Type B pancreatic cell (in vitro differentiated cells): ENCODE data around the gene ANKRD33B. TPM values are rescaled to one million over a fixed set of nuclear protein-coding genes. Genes with fewer than 3 reads are reported as not detected.

Experiments used
- DNase-seq: peaks from one replicate; pipeline ENCODE4 v3.0.0; 2021; ENCODE audit warnings: mixed read lengths; ENCODE audit not compliant: unreplicated experiment; ENCODE audit errors: extremely low spot score
- H3K27ac Mint-ChIP-seq: 2 replicates; pipeline ENCODE4 v1.8.0; 2021; ENCODE audit warnings: mild to moderate bottlenecking, mixed read lengths
- H3K27me3 Mint-ChIP-seq: 2 replicates; pipeline ENCODE4 v1.8.0; 2021; ENCODE audit warnings: mixed read lengths
- H3K36me3 Mint-ChIP-seq: 2 replicates; pipeline ENCODE4 v1.8.0; 2021; ENCODE audit warnings: mixed read lengths
- H3K4me1 Mint-ChIP-seq: one replicate; pipeline ENCODE4 v1.8.0; 2021; ENCODE audit warnings: mixed read lengths; ENCODE audit not compliant: unreplicated experiment
- H3K4me3 Mint-ChIP-seq: 2 replicates; pipeline ENCODE4 v1.8.0; 2021; ENCODE audit warnings: mild to moderate bottlenecking, mixed read lengths
- H3K9me3 Mint-ChIP-seq: 2 replicates; pipeline ENCODE4 v1.8.0; 2021; ENCODE audit warnings: mixed read lengths
- total RNA-seq: library from RNA; stranded (reverse); gene quantifications from 2 replicates; pipeline ENCODE4 v1.2.1, GENCODE V29; 2021; ENCODE audit warnings: low replicate concordance
- TF ChIP-seq, protein P1 (sequence below): fragments of 200-600 bp; sonication (generic); conservative IDR thresholded peaks from 2 replicates; pipeline ENCODE4 v1.5.0; 2021; ENCODE audit warnings: antibody characterized with exemption, mild to moderate bottlenecking

The ANKRD33B gene
- total RNA-seq, 1 donor from 2014 or later, result 3.4 TPM

DNA sequence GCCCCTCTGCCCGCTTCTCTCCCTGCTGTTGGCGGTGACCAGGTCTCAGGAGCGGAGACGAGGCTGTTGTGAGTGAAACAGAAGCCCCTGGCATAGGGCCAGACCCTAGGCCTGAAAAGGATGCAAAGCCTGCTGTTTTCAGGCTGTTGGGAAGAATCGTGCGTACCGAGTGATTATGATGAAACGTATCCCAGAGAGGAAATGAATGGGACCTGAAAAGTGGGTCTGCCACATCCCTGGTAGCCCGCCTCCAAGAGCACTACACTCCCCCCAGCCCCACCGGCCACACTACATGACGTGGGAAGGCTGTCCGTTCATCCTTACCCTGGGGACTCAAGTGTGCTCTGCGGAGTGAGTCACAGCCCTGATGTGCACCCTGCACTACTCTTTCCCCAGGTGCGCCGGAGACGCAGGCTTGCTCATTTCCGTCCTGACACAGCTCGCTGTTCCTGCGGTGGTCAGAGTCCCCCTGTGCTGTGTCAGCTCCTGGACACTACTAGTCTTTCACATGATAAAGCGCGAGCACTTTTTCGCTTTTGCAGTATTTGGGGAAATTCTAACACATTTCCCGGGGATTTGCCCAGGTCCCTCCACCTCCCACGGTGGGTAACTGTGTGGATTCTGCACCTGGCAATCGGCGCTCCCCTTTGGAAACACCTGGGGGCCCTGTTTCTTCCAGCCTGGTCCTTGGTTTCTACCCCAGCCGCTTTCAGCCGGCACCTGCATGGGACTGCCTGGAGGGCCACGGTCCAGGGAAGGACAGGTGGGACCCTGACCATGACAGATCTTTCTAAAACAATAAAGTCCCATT, 91.5 kb downstream of the ANKRD33B start:
- Mint-ChIP-seq H3K36me3 (peaks cover 3% of the 10 kb centered on the region), H3K9me3 (no peaks in the 10 kb centered on the region), H3K4me3 (no peak overlapping the region), H3K27me3 (no peaks in the 10 kb centered on the region), H3K4me1 (no peaks in the 10 kb centered on the region), H3K27ac (no peak overlapping the region)
- no peak for DNase-seq
- TF ChIP-seq, protein P1, sequence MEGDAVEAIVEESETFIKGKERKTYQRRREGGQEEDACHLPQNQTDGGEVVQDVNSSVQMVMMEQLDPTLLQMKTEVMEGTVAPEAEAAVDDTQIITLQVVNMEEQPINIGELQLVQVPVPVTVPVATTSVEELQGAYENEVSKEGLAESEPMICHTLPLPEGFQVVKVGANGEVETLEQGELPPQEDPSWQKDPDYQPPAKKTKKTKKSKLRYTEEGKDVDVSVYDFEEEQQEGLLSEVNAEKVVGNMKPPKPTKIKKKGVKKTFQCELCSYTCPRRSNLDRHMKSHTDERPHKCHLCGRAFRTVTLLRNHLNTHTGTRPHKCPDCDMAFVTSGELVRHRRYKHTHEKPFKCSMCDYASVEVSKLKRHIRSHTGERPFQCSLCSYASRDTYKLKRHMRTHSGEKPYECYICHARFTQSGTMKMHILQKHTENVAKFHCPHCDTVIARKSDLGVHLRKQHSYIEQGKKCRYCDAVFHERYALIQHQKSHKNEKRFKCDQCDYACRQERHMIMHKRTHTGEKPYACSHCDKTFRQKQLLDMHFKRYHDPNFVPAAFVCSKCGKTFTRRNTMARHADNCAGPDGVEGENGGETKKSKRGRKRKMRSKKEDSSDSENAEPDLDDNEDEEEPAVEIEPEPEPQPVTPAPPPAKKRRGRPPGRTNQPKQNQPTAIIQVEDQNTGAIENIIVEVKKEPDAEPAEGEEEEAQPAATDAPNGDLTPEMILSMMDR, result no peak

DNA sequence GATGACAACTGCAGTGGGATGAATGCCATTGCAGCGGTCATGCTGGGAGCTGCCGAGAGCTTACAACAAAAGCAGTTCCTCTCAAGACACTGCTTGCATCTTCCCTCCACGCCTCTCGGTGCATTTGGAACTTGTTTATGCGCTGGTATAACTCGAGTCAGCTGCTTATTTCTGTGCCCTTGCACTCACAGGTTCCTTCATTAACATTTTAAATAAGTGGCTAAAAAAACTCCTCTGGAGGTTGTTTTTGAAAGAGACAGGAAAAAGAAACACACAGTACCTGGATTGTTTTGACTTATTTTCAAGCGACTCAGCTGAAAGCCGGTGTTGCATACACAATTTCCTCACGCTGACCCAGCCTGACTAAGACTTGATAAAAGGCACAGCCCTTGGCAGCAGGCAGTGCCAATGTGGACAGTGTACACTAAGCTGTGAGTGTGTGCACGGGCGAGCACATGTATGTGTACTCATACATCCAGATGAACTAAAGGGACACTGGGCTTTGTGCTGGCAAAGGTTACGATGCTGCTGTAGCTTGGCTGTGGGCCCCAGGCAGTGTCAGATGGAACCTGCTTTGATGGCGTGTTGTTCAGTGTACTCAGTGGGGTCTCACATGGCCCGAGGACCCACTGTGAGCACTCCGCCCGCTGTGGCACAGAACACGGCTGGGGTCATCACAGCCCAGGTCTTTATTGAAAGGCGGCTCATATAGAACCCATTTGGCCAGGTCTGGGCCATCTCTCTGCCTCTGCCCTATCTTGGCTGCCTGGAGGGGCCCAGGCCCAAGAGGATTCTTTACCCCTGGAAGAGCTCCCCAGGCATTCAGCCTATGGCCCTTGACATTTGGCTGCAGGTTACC, 92.3 kb downstream of the ANKRD33B start:
- Mint-ChIP-seq H3K9me3 (no peaks in the 10 kb centered on the region), H3K27ac (no peak overlapping the region), H3K4me3 (no peak overlapping the region), H3K27me3 (no peaks in the 10 kb centered on the region), H3K4me1 (no peaks in the 10 kb centered on the region), H3K36me3 (no peaks in the 10 kb centered on the region)
- TF ChIP-seq, protein P1, result no peak
- no peak for DNase-seq

DNA sequence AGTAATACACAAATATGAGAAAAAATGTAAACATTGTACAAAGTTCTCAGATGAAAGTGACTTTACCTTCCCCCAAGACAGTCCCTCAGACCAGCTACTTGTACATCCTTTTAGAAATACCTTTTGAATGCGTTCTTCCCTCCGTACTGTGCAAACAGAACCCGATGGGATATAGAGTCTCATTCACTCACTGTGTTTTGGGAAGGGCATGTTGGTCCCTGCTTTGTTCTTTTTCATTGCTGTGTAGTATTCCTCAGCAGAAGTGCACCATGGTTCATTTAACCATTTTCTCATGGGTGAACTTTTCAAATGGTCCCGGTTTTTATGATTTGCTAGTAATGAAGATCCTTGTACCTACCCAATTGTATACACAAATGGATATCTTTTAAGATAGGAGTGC, 94.4 kb downstream of the ANKRD33B start:
- TF ChIP-seq, protein P1, result no peak
- Mint-ChIP-seq H3K4me1 (no peaks in the 10 kb centered on the region), H3K27me3 (no peaks in the 10 kb centered on the region), H3K36me3 (no peaks in the 10 kb centered on the region), H3K4me3 (no peak overlapping the region), H3K27ac (no peak overlapping the region), H3K9me3 (no peaks in the 10 kb centered on the region)
- no peak for DNase-seq

DNA sequence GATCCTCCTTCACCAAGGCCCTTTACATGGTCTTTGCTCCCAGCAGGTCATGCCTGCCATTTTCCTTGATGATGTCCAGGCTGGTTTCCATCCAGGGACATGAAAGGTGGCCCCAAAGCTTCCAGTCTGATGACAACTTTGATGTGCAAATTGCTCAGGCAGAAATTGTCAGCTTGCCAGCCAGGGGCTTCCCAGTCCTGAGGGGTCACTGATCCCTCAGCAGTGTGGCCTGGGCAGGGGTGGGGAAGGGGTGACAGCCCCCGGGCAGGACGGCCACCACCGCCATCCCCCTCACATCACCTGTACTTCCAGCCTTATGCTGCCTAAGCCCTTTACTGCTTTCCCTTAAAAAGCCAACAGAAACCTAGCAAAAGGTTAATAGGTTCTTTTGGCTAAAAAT, 96.3 kb downstream of the ANKRD33B start:
- Mint-ChIP-seq H3K9me3 (no peaks in the 10 kb centered on the region), H3K27me3 (no peaks in the 10 kb centered on the region), H3K36me3 (no peaks in the 10 kb centered on the region), H3K4me3 (no peak overlapping the region), H3K27ac (no peak overlapping the region), H3K4me1 (no peaks in the 10 kb centered on the region)
- DNase-seq, result no peak
- TF ChIP-seq, protein P1, result no peak

DNA sequence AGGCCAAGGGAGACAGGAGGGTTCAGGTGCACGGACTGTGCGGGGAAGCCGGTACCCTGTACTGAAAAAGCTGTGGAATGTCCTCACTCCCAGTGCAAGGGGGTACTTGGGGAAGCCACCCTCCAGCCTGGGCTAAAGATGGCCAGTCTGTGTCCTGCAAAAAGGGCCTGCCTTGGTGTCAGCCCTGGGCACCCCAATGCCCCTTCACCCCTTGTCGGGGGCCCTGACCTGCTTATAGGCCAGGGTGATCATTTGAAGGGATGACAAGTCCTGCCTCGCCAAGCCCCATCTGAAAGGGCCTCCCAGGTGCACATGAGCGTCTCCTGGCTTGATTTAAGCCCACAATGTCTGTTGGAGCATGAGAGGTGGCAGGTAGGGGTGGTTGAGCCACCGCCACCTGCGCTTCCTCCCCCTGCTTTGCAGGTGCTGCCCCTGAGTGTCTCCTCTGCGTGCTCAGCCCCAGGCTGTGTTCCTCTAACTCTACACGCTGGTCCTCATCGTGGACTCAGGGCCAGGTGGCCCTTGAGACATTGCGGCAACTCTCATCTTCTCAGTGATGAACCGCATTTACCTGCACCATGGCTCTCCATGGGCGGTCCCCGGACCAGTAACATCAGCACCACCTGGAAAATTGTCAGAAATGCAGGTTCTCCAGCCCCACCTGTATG, 97.0 kb downstream of the ANKRD33B start:
- Mint-ChIP-seq H3K36me3 (no peaks in the 10 kb centered on the region), H3K4me1 (no peaks in the 10 kb centered on the region), H3K4me3 (no peak overlapping the region), H3K27me3 (no peaks in the 10 kb centered on the region), H3K27ac (no peak overlapping the region), H3K9me3 (no peaks in the 10 kb centered on the region)
- DNase-seq, result no peak
- TF ChIP-seq, protein P1, result no peak
